ACC112 (cell line): ENCODE measurements around the gene SMC3.
"Not testable (repeated sequence)": the region's sequence is repeated elsewhere in the genome, so short reads cannot be mapped to it uniquely, and the experiment has no call there.

Source experiments
- H2AFZ ChIP-seq: fragments of 200-600 bp; sonication (generic); one replicate; pipeline ENCODE4 v1.6.0; 2017; ENCODE audit warnings: antibody characterized with exemption, low read length; ENCODE audit not compliant: unreplicated experiment
- H3K27ac ChIP-seq: fragments of 200-600 bp; sonication (generic); 2 replicates; pipeline ENCODE4 v1.5.1; 2014; ENCODE audit warnings: low read depth, mild to moderate bottlenecking, antibody characterized with exemption, low read length, moderate library complexity
- H3K27me3 ChIP-seq: fragments of 200-600 bp; sonication (generic); 2 replicates; pipeline ENCODE4 v1.6.1; 2014; ENCODE audit warnings: mild to moderate bottlenecking, antibody characterized with exemption, low read length, moderate library complexity, mixed read lengths; ENCODE audit not compliant: insufficient read depth
- H3K36me3 ChIP-seq: fragments of 200-600 bp; sonication (generic); 2 replicates; pipeline ENCODE4 v1.6.1; 2016; ENCODE audit warnings: mild to moderate bottlenecking, antibody characterized with exemption, low read length, moderate library complexity, mixed read lengths; ENCODE audit not compliant: insufficient read depth
- H3K4me1 ChIP-seq: fragments of 200-600 bp; sonication (generic); one replicate; pipeline ENCODE4 v1.6.1; 2016; ENCODE audit warnings: low read length, mixed read lengths; ENCODE audit not compliant: insufficient read depth, unreplicated experiment, control insufficient read depth
- H3K4me3 ChIP-seq: fragments of 200-600 bp; sonication (generic); 2 replicates; pipeline ENCODE4 v1.5.1; 2014; ENCODE audit warnings: mild to moderate bottlenecking, low read depth, low read length
- H3K79me2 ChIP-seq: fragments of 200-600 bp; sonication (generic); one replicate; pipeline ENCODE4 v1.6.0; 2016; ENCODE audit warnings: low read length; ENCODE audit not compliant: control insufficient read depth, unreplicated experiment, insufficient read depth

Gene SMC3

DNA sequence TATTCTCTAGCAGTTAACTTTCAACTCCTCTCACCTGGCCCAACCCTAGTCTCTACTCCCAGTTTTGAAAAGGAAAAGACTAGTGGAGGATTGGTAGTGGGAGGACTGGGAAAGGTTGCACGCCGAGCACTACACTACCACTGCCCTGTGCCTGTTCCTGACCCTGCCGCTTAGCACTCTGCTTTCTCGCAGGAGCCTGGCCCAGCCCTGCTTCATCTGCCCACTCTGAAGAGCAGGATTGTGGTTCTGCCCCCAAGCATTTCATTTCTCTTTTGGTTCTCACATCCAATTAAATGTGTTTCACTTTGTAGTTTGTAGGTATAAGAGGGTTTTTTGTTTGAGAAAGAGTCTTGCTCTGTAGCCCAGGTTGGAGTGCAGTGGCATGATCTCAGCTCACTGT is 45.1 kb downstream of the SMC3 start:
- H2AFZ ChIP-seq = no peak overlapping the region
- H3K4me3 ChIP-seq = no peak overlapping the region
- H3K27me3 ChIP-seq = no peaks in the 10 kb centered on the region
- H3K4me1 ChIP-seq = no peaks in the 10 kb centered on the region
- H3K79me2 ChIP-seq = no peaks in the 10 kb centered on the region
- no peak overlapping the region for H3K27ac ChIP-seq
- H3K36me3 ChIP-seq = no peaks in the 10 kb centered on the region

DNA sequence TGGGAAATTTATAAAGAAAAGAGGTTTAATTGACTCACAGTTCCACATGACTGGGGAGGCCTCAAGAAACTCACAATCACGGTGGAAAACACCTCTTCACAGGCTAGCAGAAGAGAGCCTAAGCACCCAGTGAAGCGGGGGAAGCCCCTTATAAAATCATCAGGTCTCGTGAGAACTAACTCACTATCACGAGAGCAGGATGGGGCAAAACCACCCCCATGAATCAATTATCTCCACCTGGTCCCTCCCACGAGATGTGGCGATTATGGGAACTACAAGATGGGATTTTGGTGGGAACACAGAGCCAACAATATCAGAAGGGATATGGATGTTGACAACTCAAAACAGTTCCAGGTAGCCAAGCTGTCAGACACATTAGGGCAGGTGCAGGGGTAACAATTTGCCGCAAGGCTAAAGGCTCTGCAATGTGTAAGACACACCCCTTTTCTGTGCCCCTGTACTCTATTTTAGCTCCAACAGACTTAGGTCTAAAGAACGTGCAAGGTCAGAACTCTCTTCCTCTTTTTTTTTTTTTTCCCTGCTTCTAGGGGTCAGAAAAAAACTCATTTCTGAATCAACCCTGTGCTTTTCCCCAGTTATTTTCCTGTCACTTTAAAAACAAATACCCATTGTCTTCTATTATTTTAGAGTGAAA is 46.0 kb downstream of the SMC3 start:
- Histone ChIP-seq H3K4me1 (no peaks in the 10 kb centered on the region), H3K4me3 (no peak overlapping the region), H3K27me3 (no peaks in the 10 kb centered on the region), H3K27ac (no peak overlapping the region), H3K36me3 (no peaks in the 10 kb centered on the region), H2AFZ (no peak overlapping the region), H3K79me2 (no peaks in the 10 kb centered on the region)

DNA sequence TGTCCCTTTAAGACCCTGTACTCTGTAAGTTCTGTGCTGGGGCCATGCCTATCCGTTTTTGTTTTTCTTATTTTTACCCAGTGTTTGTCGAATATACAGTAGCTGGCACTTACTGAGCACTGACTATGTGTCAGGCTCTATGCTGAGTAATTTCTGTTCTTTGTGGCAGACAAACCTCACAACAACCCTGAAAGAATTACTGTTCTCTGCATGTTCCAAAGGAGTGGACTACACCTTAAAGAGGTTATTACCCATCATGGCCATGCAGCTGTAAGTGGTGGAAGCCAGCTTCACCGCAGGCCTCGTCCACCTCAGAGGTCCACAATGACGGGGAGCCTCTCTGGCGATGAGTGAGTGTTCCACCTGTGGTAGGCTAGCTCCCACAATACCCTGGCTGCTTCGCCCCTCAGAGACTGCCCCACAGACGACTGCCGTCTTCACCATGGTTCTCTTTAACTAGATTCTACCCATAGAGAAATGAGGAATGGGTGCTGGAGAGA is 46.6 kb downstream of the SMC3 start:
- Histone ChIP-seq H3K79me2 (no peaks in the 10 kb centered on the region), H3K36me3 (no peaks in the 10 kb centered on the region), H3K27ac (no peak overlapping the region), H3K27me3 (no peaks in the 10 kb centered on the region), H3K4me3 (no peak overlapping the region), H2AFZ (no peak overlapping the region), H3K4me1 (no peaks in the 10 kb centered on the region)

DNA sequence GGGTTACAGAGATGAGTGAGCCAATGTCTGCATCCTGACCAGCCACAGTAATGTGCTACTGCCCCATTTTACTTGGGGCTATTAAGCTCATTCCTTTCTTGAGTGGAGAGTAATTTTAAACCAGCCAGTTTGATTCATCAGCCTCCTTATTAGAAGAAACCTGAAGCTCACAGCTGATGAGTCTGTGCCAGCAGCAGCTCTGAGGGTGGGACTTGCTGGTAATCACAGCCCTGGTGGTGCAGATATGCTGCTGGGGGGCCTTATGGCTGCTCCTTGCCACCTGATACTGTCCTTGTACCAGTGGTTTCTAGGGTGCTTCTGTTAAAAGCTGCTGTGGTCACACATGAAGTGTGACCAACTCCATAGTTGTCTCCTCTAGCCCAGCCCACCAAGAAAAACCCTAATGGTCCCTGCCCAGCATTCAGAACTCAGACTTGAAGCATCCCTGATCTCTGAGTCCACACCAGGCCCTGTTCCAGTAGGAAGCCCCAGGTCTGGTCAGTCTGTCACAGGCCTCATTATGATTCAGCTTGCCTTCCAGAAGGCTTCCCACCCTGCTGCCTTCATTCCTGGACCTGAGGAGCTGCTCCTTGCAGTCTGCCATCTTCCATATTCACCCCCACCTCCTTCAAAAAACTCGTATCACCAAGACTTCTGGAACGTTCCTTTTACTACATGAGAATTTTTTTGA is 47.7 kb downstream of the SMC3 start:
- Histone ChIP-seq H3K36me3 (no peaks in the 10 kb centered on the region), H3K4me1 (no peaks in the 10 kb centered on the region), H3K27ac (no peak overlapping the region), H2AFZ (no peak overlapping the region), H3K4me3 (no peak overlapping the region), H3K27me3 (no peaks in the 10 kb centered on the region), H3K79me2 (no peaks in the 10 kb centered on the region)

DNA sequence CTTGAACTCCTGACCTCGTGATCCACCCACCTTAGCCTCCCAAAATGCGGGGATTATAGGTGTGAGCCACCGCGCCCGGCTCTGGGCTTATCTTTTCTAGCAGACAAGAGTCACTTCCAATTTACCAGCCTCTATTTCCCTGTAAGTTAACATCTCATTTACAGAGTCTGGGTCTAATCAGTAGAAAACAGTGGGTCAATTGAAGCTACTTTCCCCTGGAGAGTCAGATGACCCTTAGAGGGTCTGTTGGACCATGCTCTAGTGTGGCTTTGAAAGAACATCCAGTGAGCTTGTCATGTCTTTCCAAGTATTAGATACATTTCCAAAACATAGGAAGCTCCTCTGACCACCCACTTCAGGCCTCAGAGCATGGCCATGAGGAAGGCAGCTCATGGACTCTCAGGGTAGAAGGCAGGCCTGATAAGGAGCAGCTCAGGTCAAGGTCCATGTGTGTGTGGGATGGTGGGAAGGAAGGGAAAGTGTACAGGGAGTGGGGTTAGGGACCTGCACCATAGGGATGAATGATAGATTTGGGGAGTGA is 49.1 kb downstream of the SMC3 start:
- no peak overlapping the region for H2AFZ ChIP-seq
- H3K27ac ChIP-seq = no peak overlapping the region
- H3K4me3 ChIP-seq = no peak overlapping the region
- H3K79me2 ChIP-seq = no peaks in the 10 kb centered on the region
- no peaks in the 10 kb centered on the region for H3K27me3 ChIP-seq
- no peaks in the 10 kb centered on the region for H3K4me1 ChIP-seq
- no peaks in the 10 kb centered on the region for H3K36me3 ChIP-seq

DNA sequence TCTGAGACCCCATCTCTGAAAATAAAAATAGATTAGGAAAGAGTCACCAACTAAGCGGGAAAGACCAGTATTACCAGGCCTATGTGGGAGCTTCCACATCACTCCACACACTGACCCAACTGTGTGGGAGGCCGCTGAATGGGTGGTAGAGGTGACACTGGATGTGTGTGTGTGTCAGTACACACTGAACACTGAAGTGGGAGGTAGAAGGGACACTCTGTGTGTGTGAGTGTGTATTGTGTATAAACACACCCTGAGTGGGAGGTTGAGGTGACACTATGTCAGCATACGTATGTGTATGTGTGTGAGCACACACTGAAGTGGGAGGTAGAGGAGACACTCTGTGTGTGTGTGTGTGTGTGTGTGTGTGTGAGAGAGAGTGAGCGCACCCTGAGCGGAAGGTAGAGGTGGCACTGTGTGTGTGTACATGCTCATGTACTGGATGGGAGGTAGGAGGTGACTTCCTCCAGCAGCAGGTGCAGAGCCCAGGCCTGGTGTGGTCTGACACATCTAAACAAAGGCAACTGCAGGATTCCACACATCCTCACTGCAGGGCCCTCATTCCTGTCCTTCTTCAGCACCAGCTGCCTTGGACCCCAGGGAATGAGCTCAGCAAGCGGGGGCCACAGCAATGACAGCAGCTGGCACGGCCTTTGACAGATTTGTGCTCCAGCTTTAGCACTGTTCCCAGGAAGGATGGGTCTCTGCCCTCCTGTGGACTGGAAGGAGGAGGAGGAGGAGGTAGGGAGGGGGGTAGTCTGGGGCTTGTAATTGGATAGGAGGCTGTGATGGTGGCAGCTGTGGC is 50.1 kb downstream of the SMC3 start:
- no peak overlapping the region for H3K27ac ChIP-seq
- no peaks in the 10 kb centered on the region for H3K27me3 ChIP-seq
- no peaks in the 10 kb centered on the region for H3K4me1 ChIP-seq
- H2AFZ ChIP-seq = no peak overlapping the region
- no peak overlapping the region for H3K4me3 ChIP-seq
- no peaks in the 10 kb centered on the region for H3K79me2 ChIP-seq
- no peaks in the 10 kb centered on the region for H3K36me3 ChIP-seq

DNA sequence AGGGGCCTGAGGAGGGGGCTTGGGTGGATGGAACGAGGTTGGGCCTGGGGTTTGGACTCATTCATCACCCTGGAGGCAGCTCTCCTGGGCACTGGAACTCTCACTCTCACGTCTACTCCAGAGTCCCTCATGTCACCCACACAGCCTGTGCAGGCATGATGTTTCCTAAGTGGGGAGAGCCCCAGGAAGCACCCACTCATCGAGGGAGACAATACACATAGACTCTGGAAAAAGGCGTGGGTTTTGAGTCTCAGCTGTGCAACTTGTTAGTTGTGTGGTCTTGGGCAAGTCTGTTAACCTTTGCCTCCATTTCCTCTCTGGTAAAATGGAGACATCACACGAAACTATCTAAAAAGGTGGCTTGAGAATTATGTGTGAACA is 50.7 kb downstream of the SMC3 start:
- Histone ChIP-seq H3K4me1 (no peaks in the 10 kb centered on the region), H2AFZ (no peak overlapping the region), H3K36me3 (no peaks in the 10 kb centered on the region), H3K4me3 (no peak overlapping the region), H3K79me2 (no peaks in the 10 kb centered on the region), H3K27me3 (no peaks in the 10 kb centered on the region), H3K27ac (no peak overlapping the region)

DNA sequence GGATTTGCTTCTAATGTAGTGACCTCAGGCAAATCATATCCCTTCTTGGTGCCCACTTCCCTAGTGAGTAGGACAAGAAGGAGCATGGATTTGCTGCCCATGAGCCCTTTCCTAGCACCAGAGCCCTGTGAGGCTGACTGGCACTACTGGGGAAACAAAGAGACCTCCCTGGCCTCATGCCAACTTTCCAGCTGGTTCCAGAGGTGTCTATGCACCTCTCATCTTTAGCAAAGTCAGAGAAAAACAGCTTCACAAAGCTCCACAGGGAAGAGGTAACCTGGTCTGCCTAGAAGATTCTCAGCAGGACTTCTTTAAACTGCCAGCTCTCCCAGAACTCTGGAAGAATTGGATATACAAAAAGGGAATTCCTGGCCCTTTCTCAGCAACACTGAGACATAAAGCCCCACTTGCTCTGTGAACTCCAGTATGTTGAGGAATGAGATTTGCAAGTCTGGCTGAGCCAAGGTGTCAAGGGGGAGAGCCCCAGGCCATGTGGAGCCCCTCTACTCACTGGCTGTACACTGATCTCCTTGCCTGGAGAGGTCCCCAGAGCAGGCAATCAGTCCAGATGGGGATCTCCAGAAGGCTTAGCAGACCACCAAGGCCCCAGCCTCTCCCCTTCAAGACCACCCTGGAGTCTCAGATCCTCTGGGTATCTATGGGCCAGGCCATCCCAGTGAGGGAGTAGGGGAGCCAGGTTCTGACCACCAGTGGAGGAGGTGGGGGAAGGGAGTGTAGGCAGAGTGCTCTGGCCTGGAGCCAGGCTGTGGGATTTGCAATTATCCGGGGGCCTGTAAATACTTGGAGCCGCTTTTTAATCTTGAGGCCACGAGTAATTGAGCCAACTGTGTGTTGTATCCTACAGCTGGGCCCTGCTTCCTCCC is 52.3 kb downstream of the SMC3 start:
- H3K79me2 ChIP-seq = no peaks in the 10 kb centered on the region
- no peaks in the 10 kb centered on the region for H3K36me3 ChIP-seq
- no peak overlapping the region for H3K4me3 ChIP-seq
- no peaks in the 10 kb centered on the region for H3K27me3 ChIP-seq
- no peak overlapping the region for H2AFZ ChIP-seq
- H3K27ac ChIP-seq = no peak overlapping the region
- no peaks in the 10 kb centered on the region for H3K4me1 ChIP-seq

DNA sequence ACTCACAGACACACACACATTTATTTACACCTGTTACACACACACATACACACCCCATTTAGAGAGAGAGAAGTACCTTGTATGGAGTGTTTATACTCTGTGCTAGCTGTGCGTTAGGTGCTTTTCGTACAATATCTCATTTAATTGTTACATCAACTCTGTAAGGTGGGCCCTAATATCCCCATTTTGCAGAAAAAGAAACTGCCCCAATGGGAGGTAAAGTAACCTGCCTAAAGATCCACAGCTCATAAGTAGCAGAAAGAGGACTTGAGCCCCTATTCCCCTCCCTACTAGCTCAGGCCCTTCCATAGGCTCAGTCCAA is 52.9 kb downstream of the SMC3 start:
- Histone ChIP-seq H3K4me3 (no peak overlapping the region), H3K4me1 (no peaks in the 10 kb centered on the region), H3K36me3 (no peaks in the 10 kb centered on the region), H3K27me3 (no peaks in the 10 kb centered on the region), H3K79me2 (no peaks in the 10 kb centered on the region), H2AFZ (no peak overlapping the region), H3K27ac (no peak overlapping the region)

DNA sequence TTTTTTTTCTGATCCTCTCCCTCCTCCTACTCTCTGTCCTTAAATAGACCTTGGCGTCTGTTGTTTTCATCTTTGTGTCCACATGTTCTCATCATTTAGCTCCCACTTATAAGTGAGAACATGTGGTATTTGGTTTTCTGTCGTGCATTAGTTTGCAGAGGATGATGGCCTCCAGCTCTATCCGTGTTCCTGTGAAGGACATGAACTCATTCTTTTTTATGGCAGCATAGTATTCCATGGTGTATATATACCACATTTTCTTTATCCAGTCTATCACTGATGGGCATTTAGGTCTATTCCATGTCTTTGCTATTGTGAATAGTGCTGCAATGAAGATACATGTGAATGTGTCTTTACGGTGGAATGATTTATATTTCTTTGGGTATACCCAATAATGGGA is 55.8 kb downstream of the SMC3 start:
- H3K79me2 ChIP-seq, H3K27ac ChIP-seq, H3K4me1 ChIP-seq, H3K36me3 ChIP-seq, H3K4me3 ChIP-seq, H3K27me3 ChIP-seq, H2AFZ ChIP-seq: not testable (repeated sequence)
